ENCODE data around the gene PMEPA1. TPM values are rescaled to one million over a fixed set of nuclear protein-coding genes. Genes with fewer than 3 reads are reported as not detected.

PMEPA1 gene
- total RNA-seq, 1 experiment from 2014 or later, result 163 TPM

- Histone ChIP-seq H3F3A (ENCODE audit: insufficient read depth, low read depth) (no peaks in the 10 kb centered on the region), H3K4me1 (replicated peaks; ENCODE audit: insufficient read depth) (no peaks in the 10 kb centered on the region), H3K4me3 (no peak overlapping the region), H2AFZ (no peak overlapping the region), H3K79me2 (ENCODE audit: low read depth) (no peaks in the 10 kb centered on the region), H3K27me3 (ENCODE audit: insufficient read depth, low read depth) (no peaks in the 10 kb centered on the region), H3K9me3 (ENCODE audit: insufficient read depth, low read depth) (no peaks in the 10 kb centered on the region), H3K4me2 (no peak overlapping the region), H3K9me2 (ENCODE audit: insufficient read depth) (no peaks in the 10 kb centered on the region), H4K20me1 (ENCODE audit: insufficient read depth) (no peaks in the 10 kb centered on the region), H3K36me3 (ENCODE audit: low read depth) (no peaks in the 10 kb centered on the region), H3K27ac (no peak overlapping the region)
- no TSS peak for BruUV-seq (replicated peaks)
- no peak for TF ChIP-seq CTCF (conservative IDR thresholded peaks at IDR 0.05)
- no peak for TF ChIP-seq EZH2 (IDR thresholded peaks at IDR 0.05; ENCODE audit: low read depth)
- ChIA-PET POLR2A (ENCODE audit: unreplicated experiment) (no interaction called here), CTCF (interaction anchor here (0.6 kb wide), 2 partner anchors 333 to 480 kb away, joined by 3 read pairs; no protein-coding TSS in a partner anchor)
- DNase-seq, result no peak
- intact Hi-C loops (cut with micrococcal nuclease; ENCODE audit: unreplicated experiment), result no loop called here
Observed at GRCh38 chr20:57738053-57738452, 28.2 kb upstream of the PMEPA1 start.

DNA sequence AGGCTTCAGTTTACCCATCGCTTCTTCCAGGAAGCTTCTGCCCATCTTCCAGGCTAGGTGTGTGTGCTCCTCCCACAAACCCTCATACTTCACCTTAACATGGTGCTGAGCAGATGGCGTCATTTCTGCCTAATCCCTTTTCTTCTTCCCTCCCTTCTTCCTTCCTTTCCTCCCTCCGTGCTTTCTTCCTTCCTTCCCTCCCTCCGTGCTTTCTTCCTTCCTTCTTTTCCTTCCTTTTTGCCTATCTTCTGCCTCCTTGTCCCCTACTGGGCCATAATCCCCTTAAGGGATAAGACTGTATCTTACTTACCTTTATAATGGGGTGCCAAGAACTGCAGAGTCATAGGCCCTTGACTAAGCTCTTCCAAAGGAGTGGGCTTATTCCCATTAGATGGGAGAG lies 27.5 kb upstream of the PMEPA1 start:
- BruUV-seq (replicated peaks), result no TSS peak
- Histone ChIP-seq H3F3A (ENCODE audit: insufficient read depth, low read depth) (no peaks in the 10 kb centered on the region), H3K9me3 (ENCODE audit: insufficient read depth, low read depth) (no peaks in the 10 kb centered on the region), H2AFZ (no peak overlapping the region), H3K27me3 (ENCODE audit: insufficient read depth, low read depth) (no peaks in the 10 kb centered on the region), H3K4me3 (no peak overlapping the region), H3K4me1 (replicated peaks; ENCODE audit: insufficient read depth) (no peaks in the 10 kb centered on the region), H3K4me2 (no peak overlapping the region), H3K36me3 (ENCODE audit: low read depth) (no peaks in the 10 kb centered on the region), H4K20me1 (ENCODE audit: insufficient read depth) (no peaks in the 10 kb centered on the region), H3K9me2 (ENCODE audit: insufficient read depth) (no peaks in the 10 kb centered on the region), H3K27ac (no peak overlapping the region), H3K79me2 (ENCODE audit: low read depth) (no peaks in the 10 kb centered on the region)
- POLR2A ChIA-PET (ENCODE audit: unreplicated experiment), result no interaction called here
- no peak for DNase-seq
- CTCF ChIA-PET, result interaction anchor here (0.6 kb wide), 1 partner anchor 480 kb away, joined by 3 read pairs; no protein-coding TSS in a partner anchor
- intact Hi-C loops (cut with micrococcal nuclease; ENCODE audit: unreplicated experiment), result no loop called here
- TF ChIP-seq CTCF (conservative IDR thresholded peaks at IDR 0.05), result no peak

- no peak for DNase-seq
- POLR2A ChIA-PET (ENCODE audit: unreplicated experiment), result no interaction called here
- no peaks in the 10 kb centered on the region for H3K27me3 ChIP-seq (ENCODE audit: insufficient read depth, low read depth)
Observed at GRCh38 chr20:57736738-57737347, 27.0 kb upstream of the PMEPA1 start.

More at GRCh38 chr20:57736738-57737347, 27.0 kb upstream of the PMEPA1 start:
- TF ChIP-seq EZH2 (IDR thresholded peaks at IDR 0.05; ENCODE audit: low read depth) (no peak), CTCF (conservative IDR thresholded peaks at IDR 0.05) (no peak)
- no TSS peak for BruUV-seq (replicated peaks)
- H3K9me2 ChIP-seq (ENCODE audit: insufficient read depth), result no peaks in the 10 kb centered on the region
- H3K27ac ChIP-seq, result no peak overlapping the region
- no peaks in the 10 kb centered on the region for H3F3A ChIP-seq (ENCODE audit: insufficient read depth, low read depth)
- H2AFZ ChIP-seq, result no peak overlapping the region
- no peaks in the 10 kb centered on the region for H3K4me1 ChIP-seq (replicated peaks; ENCODE audit: insufficient read depth)
- no peaks in the 10 kb centered on the region for H3K36me3 ChIP-seq (ENCODE audit: low read depth)
- CTCF ChIA-PET, result no interaction called here
- H3K4me2 ChIP-seq, result no peak overlapping the region
- intact Hi-C loops (cut with micrococcal nuclease; ENCODE audit: unreplicated experiment), result no loop called here
- no peaks in the 10 kb centered on the region for H3K9me3 ChIP-seq (ENCODE audit: insufficient read depth, low read depth)
- H4K20me1 ChIP-seq (ENCODE audit: insufficient read depth), result no peaks in the 10 kb centered on the region
- H3K4me3 ChIP-seq, result no peak overlapping the region
- no peaks in the 10 kb centered on the region for H3K79me2 ChIP-seq (ENCODE audit: low read depth)
